GM19351 (cell line): ENCODE data around the gene ZNF554.

Experiments used
- ATAC-seq: cut with Tn5 transposase; IDR thresholded peaks from one replicate; pipeline ENCODE4 v1.9.1; 2021; ENCODE audit warnings: mild to moderate bottlenecking, moderate library complexity; ENCODE audit not compliant: unreplicated experiment

The ZNF554 gene

DNA sequence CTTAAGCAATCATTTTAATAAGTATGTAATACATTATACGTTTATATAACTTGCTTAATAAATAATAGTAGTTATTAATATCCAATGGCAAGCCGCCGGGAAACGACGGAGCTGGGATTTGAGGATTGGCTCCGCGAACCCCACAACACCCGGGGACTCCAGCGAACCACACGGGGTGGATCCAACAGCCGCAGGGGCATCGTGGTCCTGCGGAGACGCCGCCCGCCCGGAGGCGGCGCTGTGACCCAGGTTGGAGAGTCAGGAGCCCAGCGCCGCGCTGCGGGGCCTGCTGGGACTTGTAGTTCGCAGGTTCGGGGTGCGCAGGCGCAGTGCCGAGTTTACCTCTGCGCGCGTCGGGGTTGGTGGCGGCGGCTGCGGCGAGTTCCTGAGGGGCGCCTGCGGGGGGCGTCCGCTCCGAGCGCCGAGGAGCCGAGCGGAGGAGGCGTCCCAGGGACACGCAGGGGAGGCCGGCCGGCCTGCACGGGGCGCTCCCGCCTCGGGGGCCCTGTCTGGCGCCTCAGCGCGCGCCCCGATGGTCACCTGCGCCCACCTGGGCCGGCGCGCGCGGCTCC lies at the start of gene ZNF554:
ZNF554 (plus strand) TSS at position 329 of the 572 bp plus-strand sequence; CDS start at position 533, 204 bp downstream.
- ATAC-seq: peak; percentile 94

DNA sequence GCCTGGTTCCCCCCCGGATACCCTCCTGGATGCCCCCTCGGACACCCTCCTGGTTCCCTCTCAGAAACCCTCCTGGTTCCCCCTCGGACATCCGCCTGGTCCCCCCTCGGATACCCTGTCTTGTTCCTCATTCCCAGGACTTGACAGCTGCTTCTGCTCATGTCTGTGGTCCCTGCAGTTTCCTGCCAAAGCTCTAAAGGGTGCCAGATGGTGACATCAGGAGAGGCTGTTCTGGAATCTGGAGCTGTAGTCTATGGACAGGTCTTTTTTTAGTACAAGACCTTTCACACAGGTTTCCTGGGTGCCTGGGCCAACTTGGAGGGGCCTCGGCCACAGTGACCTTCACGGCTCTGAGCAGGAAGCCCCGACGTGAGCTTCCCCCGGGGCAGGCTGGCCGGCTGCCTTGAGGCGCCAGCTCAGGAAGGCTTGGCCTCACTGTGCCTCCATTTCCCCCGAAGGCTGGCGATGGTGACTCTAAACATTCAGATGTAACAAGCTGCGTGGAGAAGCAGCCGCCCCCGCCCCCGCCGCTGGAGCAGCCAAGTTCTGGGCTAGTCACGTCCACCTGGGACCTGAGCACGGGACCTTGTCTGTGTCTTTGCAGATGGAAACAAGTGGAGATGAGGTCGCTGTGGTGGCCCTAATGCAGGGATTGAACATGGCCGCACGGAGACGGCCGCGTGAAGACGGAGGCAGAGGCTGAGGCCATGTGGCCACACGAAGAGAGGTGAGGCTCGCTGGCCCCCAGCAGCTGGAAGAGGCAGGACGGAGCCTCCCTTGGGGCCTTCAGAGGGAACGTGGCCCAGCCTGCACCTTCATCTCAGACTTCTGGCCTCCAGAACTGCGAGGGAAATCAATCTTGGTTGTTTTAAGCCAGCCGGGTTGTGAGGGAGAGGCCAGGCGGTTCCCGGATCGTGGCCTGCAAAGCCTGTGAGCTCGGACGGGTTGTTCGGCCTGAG lies 49.3 kb upstream of the ZNF554 start:
- no peak for ATAC-seq

DNA sequence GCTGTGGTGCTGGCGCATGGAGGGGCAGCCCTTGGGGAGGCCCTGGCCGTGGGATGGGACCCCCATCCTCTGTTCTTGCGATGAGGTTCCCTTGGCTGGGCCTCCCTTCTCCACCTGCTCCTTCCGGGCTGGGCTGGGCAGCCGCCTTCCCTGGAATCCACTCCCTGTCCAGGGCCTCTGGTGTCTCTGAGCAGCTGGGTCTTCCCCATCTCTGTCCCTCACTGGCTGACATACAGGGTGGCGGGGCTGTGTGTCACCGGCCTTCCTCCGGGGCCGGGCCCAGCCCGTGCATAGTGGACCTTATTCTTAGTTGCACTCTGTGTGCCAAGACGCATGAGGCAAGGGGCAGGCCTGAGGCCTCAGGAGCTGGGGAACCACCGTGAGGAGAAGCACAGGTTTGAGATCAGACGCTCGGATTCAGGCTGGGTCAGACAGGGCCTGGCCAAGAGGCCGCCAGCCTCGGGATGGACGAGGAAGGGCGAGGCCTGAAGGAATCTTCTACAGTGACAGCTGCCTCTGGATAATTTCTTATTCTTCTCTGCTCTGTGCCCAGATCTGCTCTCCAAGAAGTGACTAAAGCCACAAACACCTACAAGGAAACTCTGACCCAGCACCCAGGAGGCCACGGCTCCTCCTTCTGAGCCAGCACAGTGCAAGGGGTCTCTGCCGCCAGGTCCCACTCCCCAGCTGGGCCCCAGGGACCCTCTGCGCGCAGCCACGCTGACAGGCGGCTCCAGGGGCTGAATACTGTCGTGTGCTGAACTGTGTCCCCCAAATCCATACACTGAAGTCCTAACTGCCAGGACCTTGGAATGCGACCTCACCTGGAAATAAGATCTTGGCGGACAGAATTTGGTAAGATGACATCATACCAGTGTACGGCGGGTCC lies 47.6 kb upstream of the ZNF554 start:
- no peak for ATAC-seq

DNA sequence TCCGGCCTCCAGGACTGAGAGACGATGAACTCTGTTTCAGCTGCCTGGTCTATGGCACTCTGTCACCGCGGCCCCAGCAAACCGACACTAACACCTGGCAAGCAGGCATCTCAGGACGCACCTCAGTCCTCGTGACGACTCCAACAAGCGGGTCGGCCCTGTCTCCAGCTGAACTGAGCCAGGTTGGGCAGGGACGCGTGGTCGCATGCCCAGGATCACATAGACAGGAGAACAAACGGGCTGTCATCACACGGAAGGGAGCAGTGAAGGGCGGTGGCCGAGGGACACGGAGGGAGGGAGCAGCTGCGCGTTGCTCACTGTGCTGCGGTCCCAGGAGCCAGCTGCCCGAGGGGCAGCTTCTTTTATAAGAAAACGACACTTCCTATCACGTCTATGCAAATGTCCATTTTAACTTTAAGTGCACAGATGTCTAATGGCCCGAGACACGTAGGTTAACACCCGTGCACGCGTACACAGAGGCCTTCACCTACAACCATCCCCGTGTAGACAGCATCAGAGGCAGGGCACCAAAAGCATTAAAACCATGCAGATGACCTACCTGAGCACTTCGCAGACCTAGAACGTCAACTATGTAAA lies 45.5 kb upstream of the ZNF554 start:
- ATAC-seq: no peak

DNA sequence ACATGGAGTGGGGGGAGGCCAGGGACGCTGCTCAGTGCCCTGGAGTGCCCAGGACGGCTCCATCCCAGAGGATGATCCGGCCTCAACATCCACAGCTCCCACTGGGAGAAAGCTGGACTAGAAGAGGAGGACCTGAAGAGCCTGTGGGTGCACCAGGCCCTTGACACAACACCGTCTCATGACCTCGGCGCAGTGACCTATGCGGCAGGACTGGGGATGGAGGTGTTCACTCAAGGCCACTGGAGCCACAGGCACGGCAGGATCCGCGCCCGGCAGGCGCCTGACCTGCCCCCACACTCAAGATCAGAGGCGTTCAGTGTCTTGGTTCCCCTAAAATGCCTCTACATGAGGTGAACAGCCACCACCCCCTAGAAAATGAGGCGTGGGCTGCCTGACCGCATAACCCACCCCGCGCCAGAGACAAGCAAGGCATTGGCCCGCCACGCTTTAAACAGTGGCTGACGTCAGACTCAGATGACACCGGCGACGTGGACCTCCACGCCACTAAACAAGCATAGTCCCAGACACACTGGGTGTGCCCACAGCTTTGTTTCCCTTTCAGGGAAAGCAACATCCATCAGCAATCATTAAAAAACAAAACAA lies 44.6 kb upstream of the ZNF554 start:
- ATAC-seq: no peak

DNA sequence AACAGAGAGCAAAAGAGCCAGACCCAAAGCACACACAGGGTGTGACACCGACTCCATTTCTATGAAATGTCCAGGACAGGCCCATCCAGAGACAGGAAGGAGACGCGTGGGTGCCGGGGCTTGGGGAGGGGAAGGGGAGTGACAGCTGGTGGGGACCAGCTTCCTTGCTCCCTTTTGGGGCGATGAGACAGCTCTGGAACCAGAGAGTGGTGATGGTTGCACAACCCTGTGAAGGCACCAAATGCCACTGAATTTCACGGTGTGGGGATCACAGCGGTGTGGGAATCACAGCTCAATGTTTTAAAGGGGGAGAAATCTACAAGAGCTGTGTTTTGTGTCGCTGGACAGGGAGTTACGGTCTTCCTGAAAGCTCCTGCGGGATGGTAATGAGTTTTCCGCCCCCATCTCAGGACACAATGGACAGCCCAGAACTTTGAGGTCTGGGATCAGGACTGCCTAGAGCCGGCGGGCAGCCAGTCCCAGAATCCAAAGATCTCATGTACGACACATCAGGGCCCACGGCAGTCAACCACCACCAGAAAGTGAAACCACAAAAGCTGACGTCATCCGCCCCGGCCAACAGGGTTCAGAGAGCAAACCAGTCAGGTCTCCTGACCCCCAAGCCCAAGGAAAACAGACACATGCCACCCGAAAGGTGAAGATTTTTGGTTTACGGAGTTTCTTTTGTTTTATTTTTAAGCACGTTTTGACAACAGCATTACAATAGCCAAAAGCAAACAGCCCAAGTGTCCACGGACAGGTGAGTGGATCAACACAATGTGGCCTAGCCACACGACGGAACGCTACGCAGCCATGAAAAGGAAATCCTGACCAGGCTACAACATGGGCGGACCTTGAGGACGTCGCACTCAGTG lies 43.9 kb upstream of the ZNF554 start:
- no peak for ATAC-seq

DNA sequence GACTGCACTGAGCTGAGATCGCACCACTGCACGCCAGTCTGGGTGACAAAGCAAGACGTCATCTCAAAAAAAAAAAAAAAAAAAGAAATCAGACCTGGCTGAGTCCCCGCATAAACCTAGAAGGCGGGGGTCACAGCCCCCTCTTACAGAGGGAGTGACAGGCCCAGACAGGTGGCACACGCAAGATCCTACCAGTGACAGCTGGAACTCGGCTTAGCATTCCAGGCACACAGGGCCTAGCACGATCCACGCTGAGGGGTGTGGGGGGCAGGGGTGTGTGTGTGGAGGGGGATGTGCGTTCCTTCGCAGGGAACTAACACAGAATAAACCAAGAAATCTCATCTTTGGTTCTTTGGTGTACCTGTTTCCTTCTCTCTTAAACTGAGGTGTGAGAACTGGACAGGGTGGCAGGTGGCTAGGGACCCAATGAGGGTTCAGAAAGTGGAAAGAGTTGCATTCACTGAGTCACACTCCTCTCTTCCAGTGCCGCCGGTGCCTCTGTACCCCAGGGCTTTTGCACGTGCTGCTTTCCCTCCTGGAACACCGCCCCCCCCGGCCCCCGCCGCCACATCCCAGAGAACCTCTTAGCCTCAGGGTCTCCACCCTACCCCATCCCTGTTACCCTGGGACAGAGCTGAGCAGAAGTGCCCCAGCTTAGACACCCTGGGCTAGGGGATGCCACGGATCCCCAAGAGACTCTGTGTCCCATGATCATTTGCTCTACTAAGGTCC lies 41.5 kb upstream of the ZNF554 start:
- ATAC-seq: no peak

DNA sequence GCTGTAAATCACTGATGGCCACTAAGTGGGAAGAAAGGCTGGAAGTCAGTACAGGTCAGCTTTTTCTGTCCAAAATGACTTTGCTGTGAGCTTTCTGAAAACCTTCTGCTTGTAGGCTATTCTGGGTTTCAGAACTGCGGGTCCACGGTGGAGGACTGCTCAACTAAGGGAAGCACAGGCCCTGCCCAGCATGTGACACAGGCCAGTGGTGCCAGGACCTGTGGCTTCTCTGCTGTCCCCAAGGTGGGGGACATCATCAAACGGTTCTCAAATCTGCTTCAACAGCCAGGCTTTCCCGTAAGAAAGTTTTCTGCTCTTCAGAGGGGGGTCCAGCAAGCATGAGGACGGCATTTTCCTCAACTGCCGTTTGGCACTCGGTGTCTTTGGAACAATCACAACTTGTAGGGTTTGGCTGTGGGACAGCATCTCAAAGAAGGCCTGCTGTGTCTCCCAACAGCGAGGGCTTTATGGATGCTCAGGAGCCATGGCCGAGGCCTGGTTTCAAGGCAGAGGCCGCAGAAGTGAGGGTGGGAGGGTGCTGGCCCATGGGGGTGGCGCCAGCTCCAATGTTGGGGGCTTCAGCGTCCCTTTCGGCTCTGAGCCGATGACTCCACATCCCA lies 40.4 kb upstream of the ZNF554 start:
- no peak for ATAC-seq

DNA sequence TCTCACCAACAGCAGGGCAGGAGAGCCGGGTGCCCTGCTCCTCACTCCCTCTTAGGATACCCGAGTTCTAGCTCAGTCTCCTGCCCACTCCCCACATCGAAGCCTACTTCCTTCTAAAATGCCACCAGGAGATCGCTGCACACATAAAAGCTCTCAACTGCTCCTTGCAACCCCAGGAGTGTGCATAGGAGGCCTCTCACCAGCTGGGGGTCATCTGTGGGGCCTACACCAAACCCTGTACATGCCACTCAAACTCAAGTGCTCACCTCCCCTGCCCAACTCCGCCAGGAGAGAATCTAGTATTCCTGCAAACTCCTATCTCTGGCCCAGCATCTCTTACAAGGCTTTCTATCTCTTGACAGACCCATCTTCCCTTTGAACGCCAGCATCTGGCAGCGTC lies 39.4 kb upstream of the ZNF554 start:
- no peak for ATAC-seq

DNA sequence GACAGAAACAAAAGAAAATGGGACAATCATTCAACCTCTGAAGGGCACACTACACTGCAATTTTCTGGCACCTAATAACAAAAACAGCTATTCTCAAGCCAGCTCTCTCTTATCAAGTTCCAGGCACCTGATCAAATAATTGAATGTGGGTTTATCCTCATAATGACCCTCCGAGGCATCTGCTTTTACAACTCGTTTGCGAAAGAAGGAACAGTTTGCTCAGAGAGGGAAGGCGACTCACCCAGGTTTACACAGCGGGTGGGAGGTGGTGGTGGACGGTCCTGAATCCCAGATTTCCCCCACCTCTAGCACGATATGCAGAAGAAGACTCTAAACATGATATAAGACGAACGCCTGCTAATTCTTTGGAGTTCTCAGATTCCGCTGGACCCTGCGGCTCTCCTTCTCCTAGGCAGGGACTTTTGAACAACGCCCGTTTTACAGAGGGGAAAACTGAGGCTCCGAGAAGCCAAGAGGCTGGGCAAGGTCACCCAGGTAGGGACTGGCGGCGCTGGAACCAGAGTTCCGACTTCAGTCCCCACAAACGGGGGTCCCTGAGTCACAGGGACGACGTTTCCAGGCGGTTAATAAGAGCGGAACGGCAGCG lies 37.2 kb upstream of the ZNF554 start:
- no peak for ATAC-seq

DNA sequence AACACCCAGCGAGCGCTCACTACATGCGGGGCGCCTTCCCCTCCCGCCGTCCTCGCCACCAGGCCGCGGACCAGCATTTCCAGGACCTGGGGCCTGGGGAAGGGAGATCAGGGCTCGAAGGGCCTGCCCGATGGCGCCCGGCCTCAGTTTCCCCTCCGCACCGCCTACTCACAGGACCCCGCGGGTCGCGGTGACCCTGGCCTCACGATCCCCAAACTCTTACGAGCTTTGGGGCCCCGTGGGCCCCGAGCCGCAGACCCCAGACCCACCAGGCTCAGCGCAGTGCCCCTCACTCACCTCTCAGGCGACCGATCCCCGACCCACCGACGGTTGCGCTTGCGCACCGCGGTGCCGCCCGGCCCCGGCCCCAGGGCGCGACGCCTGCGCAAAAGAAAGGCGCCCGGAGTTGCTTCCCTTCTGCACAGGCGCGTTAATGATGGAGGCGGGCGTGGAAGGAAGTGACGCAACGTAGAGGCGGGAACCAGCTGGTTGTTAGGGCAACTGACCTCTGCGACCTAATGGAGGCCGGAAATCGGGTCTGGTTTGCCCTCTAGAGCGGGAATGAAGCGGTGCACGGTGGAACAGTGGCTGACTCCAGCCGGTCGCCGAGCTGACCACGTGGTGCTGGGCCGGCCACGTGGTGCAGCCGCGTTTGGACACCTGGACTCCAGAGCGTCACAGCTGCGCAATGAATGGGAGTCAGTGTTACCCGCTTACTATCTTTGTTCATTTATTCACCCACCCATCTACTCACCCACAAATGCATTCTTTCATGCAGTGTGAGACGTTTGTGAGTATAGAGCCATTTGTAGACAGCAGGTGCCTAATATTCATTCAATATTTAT lies 36.5 kb upstream of the ZNF554 start, which contains the start of gene SGTA:
SGTA (minus strand) TSS at position 338 of the 845 bp plus-strand sequence. CDS start 14,205 bp downstream, outside the sequence.
- ATAC-seq: peak; percentile 73

DNA sequence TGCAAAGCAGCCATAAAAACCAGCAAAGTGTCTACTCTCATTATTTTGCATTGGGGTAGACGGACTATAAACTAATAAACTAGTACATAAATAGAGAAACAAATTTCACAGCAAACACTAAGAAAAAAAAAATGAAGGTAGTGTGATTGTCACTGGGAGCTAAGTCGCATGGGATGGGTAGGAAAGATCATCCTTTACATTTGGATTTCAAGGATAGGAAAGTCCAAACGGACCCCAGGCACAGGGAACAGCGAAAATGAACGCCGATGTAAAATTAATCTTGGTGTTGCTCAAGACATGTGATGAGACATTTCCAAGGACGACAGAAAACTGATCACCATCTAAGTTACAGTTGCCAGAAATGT lies 35.9 kb upstream of the ZNF554 start:
- ATAC-seq: no peak

DNA sequence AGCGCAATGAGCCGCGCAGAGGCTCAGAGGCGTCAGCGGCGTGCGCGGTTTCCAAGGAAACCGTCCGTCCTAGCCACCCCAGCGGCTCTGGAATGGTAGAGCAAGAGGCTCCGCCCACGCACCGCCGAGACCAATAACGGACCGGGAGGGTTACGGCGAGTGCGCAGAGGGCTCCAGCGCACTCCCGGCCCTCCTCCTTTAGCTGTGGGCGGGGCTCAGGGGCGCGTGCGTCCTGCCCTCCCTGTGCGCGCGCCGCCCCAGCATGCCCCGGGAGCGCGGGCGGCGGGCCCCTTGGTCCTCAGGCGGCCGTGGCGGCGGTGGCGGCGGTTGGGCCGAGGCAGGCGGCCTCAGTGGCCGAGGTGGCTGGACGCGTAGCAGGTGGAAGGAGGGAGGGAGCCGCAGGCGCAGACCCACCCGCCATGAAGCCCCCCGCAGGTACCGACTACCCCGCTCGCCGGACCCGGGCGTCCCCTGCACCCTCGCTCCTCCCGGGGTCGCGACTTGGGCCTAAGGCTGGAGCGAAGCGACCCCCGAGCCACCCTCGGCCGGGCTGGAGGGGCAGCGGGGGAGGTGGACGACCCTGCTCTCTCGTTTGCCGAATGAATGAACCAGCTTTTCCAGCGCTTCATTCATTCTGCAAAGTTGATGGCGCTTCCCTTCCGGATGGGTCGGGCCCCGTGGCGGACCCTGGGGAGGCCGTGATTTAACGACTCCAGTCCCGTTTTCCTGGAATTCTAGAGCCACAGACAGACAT lies 34.2 kb upstream of the ZNF554 start, which contains the start of gene THOP1:
THOP1 (plus strand) TSS at position 260 of the 754 bp plus-strand sequence; CDS start at position 420, 160 bp downstream.
- peak; percentile 60 for ATAC-seq

DNA sequence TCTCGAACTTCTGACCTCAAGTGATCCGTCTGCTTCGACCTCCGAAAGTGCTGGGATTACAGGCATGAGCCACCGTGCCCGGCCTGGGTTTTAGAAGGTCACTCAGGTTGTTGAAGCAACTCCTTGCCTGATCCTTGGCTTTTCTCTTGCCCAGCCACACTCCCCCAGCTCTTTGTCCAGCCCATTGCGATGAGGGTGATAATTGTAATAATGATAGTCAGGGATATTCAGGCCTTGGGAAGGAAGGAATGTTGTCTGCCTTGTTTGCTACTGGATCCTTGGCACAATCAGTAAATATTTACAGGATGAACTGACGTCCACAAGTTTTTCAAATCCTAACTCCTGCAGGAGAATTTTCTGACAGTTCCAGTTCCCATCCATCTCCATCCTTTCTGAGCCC lies 32.6 kb upstream of the ZNF554 start:
- ATAC-seq: no peak

DNA sequence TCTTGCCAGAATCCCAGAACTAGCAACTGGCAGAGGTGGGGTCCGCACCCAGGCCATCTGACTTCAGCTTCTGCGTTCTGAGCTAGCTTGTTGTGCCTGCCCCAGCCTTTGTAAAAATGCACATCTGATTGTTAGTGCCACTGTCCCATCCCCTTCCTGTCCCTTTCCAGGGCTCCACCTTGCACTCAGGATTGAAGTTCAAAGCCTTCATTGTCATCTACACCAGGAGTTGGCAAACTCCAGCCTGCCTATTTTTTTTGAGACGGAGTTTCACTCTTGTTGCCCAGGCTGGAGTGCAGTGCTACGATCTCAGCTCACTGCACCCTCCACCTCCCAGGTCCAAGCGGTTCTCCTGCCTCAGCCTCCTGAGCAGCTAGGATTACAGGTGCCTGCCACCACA lies 31.4 kb upstream of the ZNF554 start:
- no peak for ATAC-seq

DNA sequence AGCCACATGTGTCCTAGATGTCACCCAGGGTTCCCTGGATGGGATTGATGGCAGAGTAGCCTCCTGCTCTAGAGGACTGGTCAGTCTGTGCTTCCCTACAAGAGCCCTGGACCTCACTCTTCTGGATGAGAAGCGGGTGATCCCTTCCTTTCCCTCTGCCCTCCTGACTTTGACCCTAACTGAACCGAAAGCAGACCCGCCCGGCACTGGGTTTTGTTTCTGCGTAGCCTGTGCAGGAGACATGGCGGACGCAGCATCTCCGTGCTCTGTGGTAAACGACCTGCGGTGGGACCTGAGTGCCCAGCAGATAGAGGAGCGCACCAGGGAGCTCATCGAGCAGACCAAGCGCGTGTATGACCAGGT lies 29.5 kb upstream of the ZNF554 start:
- no peak for ATAC-seq
